Activated naive CD4-positive, alpha-beta T cell treated with anti-CD3 and anti-CD28 coated beads for 36 hours (primary cell): ENCODE results near the gene DAPK1. TPM values are rescaled to one million over a fixed set of nuclear protein-coding genes. Genes with fewer than 3 reads are reported as not detected.

Source experiments
- CTCF ChIA-PET: fragments of 350-600 bp; sonication (Branson Sonifier 250); formaldehyde crosslinking; loops from one replicate; lab custom pipeline; 2021; ENCODE audit warnings: antibody characterized with exemption; lab: Charles Lee
- DNase-seq: peaks from one replicate; pipeline ENCODE4 v3.0.0-alpha.2; 2020
- H3K27ac Mint-ChIP-seq: one replicate; pipeline ENCODE4 v1.8.0; 2021; ENCODE audit warnings: mild to moderate bottlenecking, mixed read lengths
- H3K27me3 Mint-ChIP-seq: one replicate; pipeline ENCODE4 v1.8.0; 2021; ENCODE audit warnings: low read depth, mixed read lengths
- H3K36me3 Mint-ChIP-seq: one replicate; pipeline ENCODE4 v1.8.0; 2021; ENCODE audit warnings: low read depth, mixed read lengths
- H3K4me1 Mint-ChIP-seq: one replicate; pipeline ENCODE4 v1.8.0; 2021; ENCODE audit warnings: low read depth, mixed read lengths
- H3K4me3 Mint-ChIP-seq: one replicate; pipeline ENCODE4 v1.8.0; 2021; ENCODE audit warnings: mild to moderate bottlenecking, moderate library complexity, mixed read lengths
- H3K9me3 Mint-ChIP-seq: one replicate; pipeline ENCODE4 v1.8.0; 2021; ENCODE audit warnings: mixed read lengths
- intact Hi-C: fragments of 100-400 bp; cut with micrococcal nuclease; formaldehyde crosslinking; loops from one replicate; pipeline ENCODE4 v1.15.1; 2023
- total RNA-seq, 2 experiments: library from RNA; stranded (reverse); gene quantifications; one replicate each; pipeline ENCODE4 v1.2.3, GENCODE V29; 2021

DAPK1 gene
- total RNA-seq, 2 experiments from 2014 or later, result 0.20 to 0.50 TPM

DNA sequence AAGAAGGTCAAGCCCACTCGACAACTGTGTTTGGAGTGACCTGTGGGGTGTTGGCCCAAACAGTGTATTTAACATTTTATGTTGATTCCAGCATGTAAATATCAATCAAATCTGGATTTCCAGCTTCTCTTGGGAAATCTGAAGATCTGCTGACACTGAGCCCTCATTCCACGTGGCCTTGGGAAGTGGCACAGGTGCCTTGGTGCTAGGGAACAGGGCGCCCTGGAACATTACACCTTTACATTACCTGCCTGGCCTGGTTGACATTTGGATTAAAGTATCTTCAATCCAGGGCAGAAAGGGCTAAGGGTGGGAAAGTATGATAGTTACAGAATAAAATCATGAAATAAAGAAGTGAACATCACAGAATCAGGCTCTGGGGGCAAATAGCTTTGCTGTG, 143.4 kb downstream of the DAPK1 start:
- Mint-ChIP-seq H3K27ac (no peak overlapping the region), H3K36me3 (no peaks in the 10 kb centered on the region), H3K27me3 (peaks cover 2% of the 10 kb centered on the region), H3K4me1 (peaks cover 3% of the 10 kb centered on the region), H3K4me3 (no peak overlapping the region), H3K9me3 (no peaks in the 10 kb centered on the region)
- DNase-seq, result no peak
- intact Hi-C loops, result loop anchor here (5.0 kb wide), 1 partner anchor 304 kb away; no protein-coding TSS in a partner anchor
- CTCF ChIA-PET, result no interaction called here

DNA sequence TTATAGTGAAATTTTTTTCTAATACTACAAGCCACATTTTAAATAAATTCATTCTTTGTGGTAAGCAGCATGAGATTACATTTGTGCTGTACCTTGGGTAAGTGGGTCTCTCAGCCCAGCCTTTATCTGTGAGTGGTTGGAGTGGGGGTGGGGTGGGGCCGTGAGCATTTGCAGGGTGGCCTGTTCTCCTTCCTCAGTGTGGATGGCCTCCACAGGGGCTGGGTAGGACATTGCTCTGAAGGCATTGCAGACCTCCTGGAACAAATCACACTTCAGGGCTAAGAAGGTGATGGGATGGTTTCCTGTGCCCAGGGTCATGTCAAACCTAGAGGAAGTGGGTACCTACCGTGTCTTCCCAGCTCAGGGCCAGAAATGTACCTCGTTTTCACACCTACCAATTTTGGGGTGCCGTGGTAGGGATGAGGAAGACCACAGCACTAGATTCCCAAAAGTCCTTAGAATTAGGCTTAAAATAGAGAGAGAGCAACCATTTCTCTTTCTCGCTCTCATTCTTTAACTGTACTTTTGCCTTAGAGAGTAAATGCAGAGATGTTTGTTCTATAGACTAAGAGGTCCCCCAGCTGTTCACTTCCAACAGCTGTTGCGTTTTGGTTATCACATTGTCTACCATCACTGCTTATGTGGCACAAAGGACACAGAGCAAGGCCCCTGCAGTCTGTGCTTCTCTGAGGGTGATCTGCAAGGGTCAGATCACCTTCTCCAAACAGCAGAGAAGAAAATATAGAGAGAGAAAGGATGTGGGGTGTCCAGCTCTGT, 144.9 kb downstream of the DAPK1 start:
- Mint-ChIP-seq H3K4me1 (peaks cover 3% of the 10 kb centered on the region), H3K27ac (no peak overlapping the region), H3K9me3 (no peaks in the 10 kb centered on the region), H3K27me3 (peaks cover 3% of the 10 kb centered on the region), H3K4me3 (no peak overlapping the region), H3K36me3 (no peaks in the 10 kb centered on the region)
- CTCF ChIA-PET, result no interaction called here
- intact Hi-C loops, result loop anchor here (5.0 kb wide), 1 partner anchor 305 kb away; no protein-coding TSS in a partner anchor
- DNase-seq, result no peak

- Mint-ChIP-seq H3K27me3 (peaks cover 3% of the 10 kb centered on the region), H3K4me1 (peaks cover 3% of the 10 kb centered on the region), H3K4me3 (no peak overlapping the region), H3K27ac (no peak overlapping the region), H3K9me3 (no peaks in the 10 kb centered on the region), H3K36me3 (no peaks in the 10 kb centered on the region)
- no peak for DNase-seq
- intact Hi-C loops, result loop anchor here (5.0 kb wide), 1 partner anchor 306 kb away; no protein-coding TSS in a partner anchor
- CTCF ChIA-PET, result interaction anchor here (0.7 kb wide), 1 partner anchor 41 kb away, joined by 3 read pairs; no protein-coding TSS in a partner anchor
These were observed 145.5 kb downstream of the DAPK1 start for GRCh38 chr9:87643107-87643650.

GRCh38 chr9:87643778-87644570, 146.3 kb downstream of the DAPK1 start:
- CTCF ChIA-PET, result interaction anchor here (0.7 kb wide), 1 partner anchor 40 kb away, joined by 3 read pairs; no protein-coding TSS in a partner anchor
- Mint-ChIP-seq H3K27ac (no peak overlapping the region), H3K4me1 (peaks cover 3% of the 10 kb centered on the region), H3K9me3 (no peaks in the 10 kb centered on the region), H3K27me3 (peaks cover 3% of the 10 kb centered on the region), H3K4me3 (no peak overlapping the region), H3K36me3 (no peaks in the 10 kb centered on the region)
- DNase-seq, result no peak
- intact Hi-C loops, result loop anchor here (5.0 kb wide), 1 partner anchor 307 kb away; no protein-coding TSS in a partner anchor

- Mint-ChIP-seq H3K9me3 (no peaks in the 10 kb centered on the region), H3K36me3 (no peaks in the 10 kb centered on the region), H3K4me1 (peaks cover 3% of the 10 kb centered on the region), H3K27ac (no peak overlapping the region), H3K4me3 (no peak overlapping the region), H3K27me3 (peaks cover 3% of the 10 kb centered on the region)
- CTCF ChIA-PET, result no interaction called here
- intact Hi-C loops, result loop anchor here (5.0 kb wide), 1 partner anchor 307 kb away; no protein-coding TSS in a partner anchor
- no peak for DNase-seq
These were observed 147.0 kb downstream of the DAPK1 start for GRCh38 chr9:87644659-87645058.

- intact Hi-C loops, result no loop called here
- H3K36me3 Mint-ChIP-seq, result no peaks in the 10 kb centered on the region
- no peak overlapping the region for H3K4me3 Mint-ChIP-seq
- CTCF ChIA-PET, result no interaction called here
- H3K27me3 Mint-ChIP-seq, result peaks cover 3% of the 10 kb centered on the region
- no peak for DNase-seq
- no peaks in the 10 kb centered on the region for H3K9me3 Mint-ChIP-seq
- peaks cover 3% of the 10 kb centered on the region for H3K4me1 Mint-ChIP-seq
- H3K27ac Mint-ChIP-seq, result no peak overlapping the region
These were observed 148.9 kb downstream of the DAPK1 start for GRCh38 chr9:87646546-87646945.

DNA sequence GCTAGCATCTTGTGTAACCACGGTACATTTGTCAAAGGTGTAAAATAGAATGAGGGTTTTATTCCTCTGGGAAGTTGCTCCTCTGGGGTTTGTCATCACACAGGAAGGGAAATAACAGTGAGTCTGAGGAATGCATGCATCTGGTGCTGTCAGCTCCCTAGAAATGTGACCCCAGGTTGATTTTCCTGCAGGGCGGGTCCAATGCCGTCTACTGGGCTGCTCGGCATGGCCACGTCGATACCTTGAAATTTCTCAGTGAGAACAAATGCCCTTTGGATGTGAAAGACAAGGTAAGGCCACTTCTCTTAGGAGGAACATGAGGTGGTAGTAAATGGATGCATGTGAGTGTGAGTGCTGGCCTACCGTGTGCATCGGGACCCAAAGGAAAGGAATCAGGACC, 149.4 kb downstream of the DAPK1 start:
- H3K27me3 Mint-ChIP-seq, result peaks cover 3% of the 10 kb centered on the region
- no peak overlapping the region for H3K4me3 Mint-ChIP-seq
- no peak for DNase-seq
- no peak overlapping the region for H3K27ac Mint-ChIP-seq
- no peaks in the 10 kb centered on the region for H3K4me1 Mint-ChIP-seq
- H3K36me3 Mint-ChIP-seq, result no peaks in the 10 kb centered on the region
- CTCF ChIA-PET, result no interaction called here
- intact Hi-C loops, result no loop called here
- H3K9me3 Mint-ChIP-seq, result no peaks in the 10 kb centered on the region

- peaks cover 5% of the 10 kb centered on the region for H3K27me3 Mint-ChIP-seq
- CTCF ChIA-PET, result no interaction called here
- H3K9me3 Mint-ChIP-seq, result no peaks in the 10 kb centered on the region
- no peaks in the 10 kb centered on the region for H3K4me1 Mint-ChIP-seq
- H3K36me3 Mint-ChIP-seq, result no peaks in the 10 kb centered on the region
- DNase-seq, result no peak
- no peak overlapping the region for H3K27ac Mint-ChIP-seq
- intact Hi-C loops, result no loop called here
- no peak overlapping the region for H3K4me3 Mint-ChIP-seq
These were observed 150.9 kb downstream of the DAPK1 start for GRCh38 chr9:87648606-87649005.

- intact Hi-C loops, result no loop called here
These were observed 153.1 kb downstream of the DAPK1 start for GRCh38 chr9:87650611-87651295.

GRCh38 chr9:87651431-87651830, 153.8 kb downstream of the DAPK1 start:
- no peaks in the 10 kb centered on the region for H3K9me3 Mint-ChIP-seq
- DNase-seq, result no peak
- intact Hi-C loops, result no loop called here
- CTCF ChIA-PET, result no interaction called here
- no peak overlapping the region for H3K4me3 Mint-ChIP-seq
- H3K27me3 Mint-ChIP-seq, result peaks cover 2% of the 10 kb centered on the region
- no peak overlapping the region for H3K27ac Mint-ChIP-seq
- no peaks in the 10 kb centered on the region for H3K4me1 Mint-ChIP-seq
- H3K36me3 Mint-ChIP-seq, result no peaks in the 10 kb centered on the region

More at GRCh38 chr9:87650611-87651295, 153.1 kb downstream of the DAPK1 start:
- Mint-ChIP-seq H3K9me3 (no peaks in the 10 kb centered on the region), H3K27me3 (peaks cover 5% of the 10 kb centered on the region), H3K4me1 (no peaks in the 10 kb centered on the region), H3K27ac (no peak overlapping the region), H3K4me3 (no peak overlapping the region), H3K36me3 (no peaks in the 10 kb centered on the region)
- CTCF ChIA-PET, result no interaction called here
- no peak for DNase-seq

DNA sequence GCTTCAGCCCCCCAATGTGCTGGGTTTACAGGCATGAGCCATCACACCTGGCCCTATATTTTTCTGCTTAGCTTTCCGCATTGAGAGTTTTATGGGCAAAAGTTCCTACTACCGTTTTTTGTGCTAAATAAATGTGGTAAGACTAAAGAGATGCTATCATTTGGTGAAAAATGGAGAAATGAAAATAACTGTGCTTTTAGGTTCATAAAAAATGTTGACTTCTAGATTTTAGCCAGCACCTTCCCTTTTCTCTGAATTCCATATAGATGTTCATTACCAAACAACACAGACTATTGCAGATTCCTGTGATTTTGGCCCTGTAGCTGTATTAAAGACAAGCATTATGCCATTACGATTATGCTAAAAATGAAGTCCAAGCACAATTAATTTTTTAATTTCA, 156.3 kb downstream of the DAPK1 start:
- Mint-ChIP-seq H3K27me3 (peaks cover 2% of the 10 kb centered on the region), H3K27ac (no peak overlapping the region), H3K9me3 (no peaks in the 10 kb centered on the region), H3K36me3 (no peaks in the 10 kb centered on the region), H3K4me1 (no peaks in the 10 kb centered on the region), H3K4me3 (no peak overlapping the region)
- CTCF ChIA-PET, result interaction anchor here (0.5 kb wide), 1 partner anchor 340 kb away, joined by 3 read pairs; no protein-coding TSS in a partner anchor
- DNase-seq, result no peak
- intact Hi-C loops, result no loop called here

GRCh38 chr9:87655731-87656130, 158.1 kb downstream of the DAPK1 start:
- Mint-ChIP-seq H3K36me3 (no peaks in the 10 kb centered on the region), H3K27ac (no peak overlapping the region), H3K4me1 (no peaks in the 10 kb centered on the region), H3K27me3 (peaks cover 2% of the 10 kb centered on the region), H3K9me3 (no peaks in the 10 kb centered on the region), H3K4me3 (no peak overlapping the region)
- intact Hi-C loops, result no loop called here
- DNase-seq, result no peak
- CTCF ChIA-PET, result interaction anchor here (0.6 to 1.2 kb wide), 2 partner anchors 300 to 318 kb away, joined by 3 read pairs; no protein-coding TSS in a partner anchor
